OCI-LY7 (cell line): ENCODE results near the gene ETS2. TPM values are rescaled to one million over a fixed set of nuclear protein-coding genes. Genes with fewer than 3 reads are reported as not detected.

ENCODE experiments used
- BruUV-seq: library from RNA; stranded (reverse); fragments of 400-500 nt; replicated peaks from 2 replicates; lab custom pipeline; 2021; lab: Mats Ljungman, UMichigan
- CTCF ChIA-PET: fragments of 300-600 bp; sonication (Branson Sonifier 250); formaldehyde crosslinking; loops from one replicate; lab custom pipeline; 2022; ENCODE audit warnings: antibody characterized with exemption; ENCODE audit not compliant: unreplicated experiment; lab: Charles Lee
- POLR2A ChIA-PET: fragments of 300-600 bp; sonication (Branson Sonifier 250); formaldehyde crosslinking; loops from one replicate; lab custom pipeline; 2022; ENCODE audit warnings: antibody characterized with exemption; lab: Charles Lee
- DNase-seq: peaks from one replicate; pipeline ENCODE4 v3.0.0-alpha.2; 2015; ENCODE audit warnings: low spot score
- H2AFZ ChIP-seq: fragments of 200-600 bp; sonication (generic), shearing (Covaris generic); 2 replicates; pipeline ENCODE4 v1.6.1; 2014; ENCODE audit warnings: mild to moderate bottlenecking, antibody characterized with exemption, low read length, moderate library complexity
- H3K27ac ChIP-seq: fragments of 200-600 bp; sonication (generic); 2 replicates; pipeline ENCODE4 v1.5.1; 2014; ENCODE audit warnings: mixed run types, low read depth, mild to moderate bottlenecking, moderate library complexity, low read length, inconsistent platforms; ENCODE audit not compliant: poor library complexity, severe bottlenecking
- H3K36me3 ChIP-seq: fragments of 200-600 bp; sonication (generic); 2 replicates; pipeline ENCODE4 v1.6.1; 2014; ENCODE audit warnings: mild to moderate bottlenecking, antibody characterized with exemption, low read length, moderate library complexity, mixed read lengths; ENCODE audit not compliant: insufficient read depth
- H3K4me1 ChIP-seq: fragments of 200-600 bp; sonication (generic); 2 replicates; pipeline ENCODE4 v1.5.1; 2014; ENCODE audit warnings: mild to moderate bottlenecking, low read length; ENCODE audit not compliant: insufficient read depth, poor library complexity, severe bottlenecking
- H3K4me2 ChIP-seq: fragments of 200-600 bp; sonication (generic); 2 replicates; pipeline ENCODE4 v1.6.1; 2014; ENCODE audit warnings: mild to moderate bottlenecking, low read length
- H3K4me3 ChIP-seq: fragments of 200-600 bp; sonication (generic); 2 replicates; pipeline ENCODE4 v1.5.1; 2014; ENCODE audit warnings: mild to moderate bottlenecking, low read depth, low read length; ENCODE audit not compliant: poor library complexity, severe bottlenecking
- H3K79me2 ChIP-seq: fragments of 200-600 bp; sonication (generic); 2 replicates; pipeline ENCODE4 v1.6.1; 2016; ENCODE audit warnings: low read depth, mild to moderate bottlenecking, low read length, moderate library complexity, mixed read lengths; ENCODE audit not compliant: insufficient read depth
- H3K9me2 ChIP-seq: fragments of 200-600 bp; sonication (generic); 2 replicates; pipeline ENCODE4 v1.6.1; 2016; ENCODE audit warnings: mild to moderate bottlenecking, low read length, mixed read lengths; ENCODE audit not compliant: insufficient read depth
- H3K9me3 ChIP-seq: fragments of 200-600 bp; sonication (generic); 2 replicates; pipeline ENCODE4 v1.6.1; 2014; ENCODE audit warnings: mild to moderate bottlenecking, mixed run types, low read length, mixed read lengths
- H4K20me1 ChIP-seq: fragments of 200-600 bp; sonication (generic); 2 replicates; pipeline ENCODE4 v1.6.1; 2014; ENCODE audit warnings: mild to moderate bottlenecking, antibody characterized with exemption, low read length, moderate library complexity, mixed read lengths; ENCODE audit not compliant: insufficient read depth
- EZH2phosphoT487 ChIP-seq: fragments of 200-600 bp; sonication (generic); IDR thresholded peaks from 2 replicates; pipeline ENCODE4 v1.6.1; 2018; ENCODE audit warnings: low read depth, borderline replicate concordance, mild to moderate bottlenecking, mixed run types, antibody characterized with exemption, low read length, moderate library complexity, mixed read lengths
- intact Hi-C: fragments of 100-400 bp; cut with micrococcal nuclease; formaldehyde crosslinking; loops from one replicate; pipeline ENCODE4 v1.10.0; 2022; ENCODE audit not compliant: unreplicated experiment
- total RNA-seq, 2 experiments: library from RNA; depleted of rRNA in 1 of 2; stranded (reverse); fragments of >200 nt in 1 of 2; shearing (Covaris generic) in 1 of 2; gene quantifications; 2 replicates each; pipeline ENCODE4 v1.2.3, GENCODE V29; 2014 to 2022
- TF ChIP-seq, protein P1 (sequence below): fragments of 200-600 bp; sonication (generic); conservative IDR thresholded peaks from 2 replicates; pipeline ENCODE4 v1.5.1; 2014; ENCODE audit warnings: mild to moderate bottlenecking, antibody characterized with exemption, low read length, moderate library complexity, mixed read lengths

The ETS2 gene
- total RNA-seq, 2 experiments from 2014 or later: 9.8 to 24.1 TPM

DNA sequence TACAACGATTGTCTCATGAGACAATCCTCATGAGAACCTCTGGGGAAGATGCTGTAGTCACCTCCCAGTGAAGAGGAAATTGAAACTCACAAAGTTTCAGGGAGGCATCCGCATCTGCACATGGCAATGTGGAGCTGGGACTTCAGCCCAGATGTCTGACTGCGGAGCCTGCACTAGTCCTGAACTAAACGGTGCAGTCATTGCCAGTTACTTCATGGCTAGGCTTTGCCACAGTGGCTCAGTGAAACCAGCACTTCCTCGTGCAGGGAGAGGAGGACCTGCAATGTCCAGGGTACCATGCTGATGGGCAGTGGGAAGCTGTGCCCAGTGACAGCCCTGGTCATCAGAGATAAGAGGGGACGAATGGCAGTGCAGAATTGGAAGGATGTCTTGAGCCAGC, 40.7 kb upstream of the ETS2 start:
- H3K9me3 ChIP-seq: no peaks in the 10 kb centered on the region
- TF ChIP-seq EZH2phosphoT487: no peak
- TF ChIP-seq, protein P1, sequence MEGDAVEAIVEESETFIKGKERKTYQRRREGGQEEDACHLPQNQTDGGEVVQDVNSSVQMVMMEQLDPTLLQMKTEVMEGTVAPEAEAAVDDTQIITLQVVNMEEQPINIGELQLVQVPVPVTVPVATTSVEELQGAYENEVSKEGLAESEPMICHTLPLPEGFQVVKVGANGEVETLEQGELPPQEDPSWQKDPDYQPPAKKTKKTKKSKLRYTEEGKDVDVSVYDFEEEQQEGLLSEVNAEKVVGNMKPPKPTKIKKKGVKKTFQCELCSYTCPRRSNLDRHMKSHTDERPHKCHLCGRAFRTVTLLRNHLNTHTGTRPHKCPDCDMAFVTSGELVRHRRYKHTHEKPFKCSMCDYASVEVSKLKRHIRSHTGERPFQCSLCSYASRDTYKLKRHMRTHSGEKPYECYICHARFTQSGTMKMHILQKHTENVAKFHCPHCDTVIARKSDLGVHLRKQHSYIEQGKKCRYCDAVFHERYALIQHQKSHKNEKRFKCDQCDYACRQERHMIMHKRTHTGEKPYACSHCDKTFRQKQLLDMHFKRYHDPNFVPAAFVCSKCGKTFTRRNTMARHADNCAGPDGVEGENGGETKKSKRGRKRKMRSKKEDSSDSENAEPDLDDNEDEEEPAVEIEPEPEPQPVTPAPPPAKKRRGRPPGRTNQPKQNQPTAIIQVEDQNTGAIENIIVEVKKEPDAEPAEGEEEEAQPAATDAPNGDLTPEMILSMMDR: no peak
- no peak for DNase-seq
- no peak overlapping the region for H3K4me3 ChIP-seq
- no TSS peak for BruUV-seq
- H3K27ac ChIP-seq: no peak overlapping the region
- no peaks in the 10 kb centered on the region for H4K20me1 ChIP-seq
- ChIA-PET POLR2A (no interaction called here), CTCF (no interaction called here)
- H3K4me2 ChIP-seq: no peak overlapping the region
- no peaks in the 10 kb centered on the region for H3K9me2 ChIP-seq
- H2AFZ ChIP-seq: no peak overlapping the region
- no peaks in the 10 kb centered on the region; the same call in 1 of the 2 replicates for H3K36me3 ChIP-seq
- no peaks in the 10 kb centered on the region for H3K79me2 ChIP-seq
- intact Hi-C loops: no loop called here
- peaks cover 21% of the 10 kb centered on the region for H3K4me1 ChIP-seq

DNA sequence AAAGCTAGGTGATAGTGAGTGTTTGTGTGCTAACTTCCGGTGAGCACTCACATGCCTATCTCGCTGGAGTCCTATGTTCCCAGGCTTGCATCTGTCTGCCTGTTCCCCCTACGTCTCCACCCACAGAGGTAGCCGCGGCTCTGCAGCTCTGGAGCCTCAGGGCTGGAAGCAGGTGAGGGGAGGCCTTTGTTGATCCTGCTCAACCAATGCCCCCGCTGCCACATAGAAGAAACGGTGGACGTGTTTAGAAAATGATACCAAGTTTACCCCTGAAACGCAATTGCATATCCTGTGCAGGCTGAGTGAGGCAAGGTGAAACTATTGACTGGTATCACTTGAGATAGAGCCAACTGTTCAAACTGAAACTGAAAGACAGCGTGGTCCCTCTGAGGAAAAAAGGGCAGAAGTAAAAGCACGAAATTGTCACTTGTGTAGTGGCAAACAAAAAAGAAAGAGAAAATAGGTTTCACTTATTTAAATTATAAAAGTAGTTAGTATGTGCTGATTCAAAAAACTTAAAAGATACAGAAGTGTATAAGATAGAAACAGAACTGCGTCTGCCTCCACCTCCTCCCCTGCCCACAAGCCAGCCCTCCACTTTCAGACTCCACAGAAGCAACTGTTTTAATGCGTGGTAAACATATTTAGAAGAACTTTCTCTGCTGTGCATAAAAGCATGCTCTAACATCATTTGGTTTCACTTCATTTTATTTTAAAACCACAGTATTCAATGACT, 38.6 kb upstream of the ETS2 start:
- Histone ChIP-seq H3K4me2 (peak overlapping the region; percentile 76), H3K4me3 (peak overlapping the region; percentile 59), H3K36me3 (no peaks in the 10 kb centered on the region; the same call in 1 of the 2 replicates), H4K20me1 (no peaks in the 10 kb centered on the region), H3K4me1 (peaks cover 21% of the 10 kb centered on the region), H3K9me3 (no peaks in the 10 kb centered on the region), H2AFZ (peak overlapping the region; percentile 98), H3K27ac (peak overlapping the region; percentile 77), H3K79me2 (no peaks in the 10 kb centered on the region), H3K9me2 (no peaks in the 10 kb centered on the region)
- intact Hi-C loops: loop anchor here (1.0 to 2.0 kb wide), 2 partner anchors 38 to 64 kb away; partner anchors contain the start of gene ETS2
- DNase-seq: peak; percentile 79
- TF ChIP-seq EZH2phosphoT487: no peak
- TF ChIP-seq, protein P1: no peak
- BruUV-seq: no TSS peak
- CTCF ChIA-PET: no interaction called here
- POLR2A ChIA-PET: interaction anchor here (0.6 to 1.6 kb wide), 5 partner anchors 11 to 1066 kb away, joined by 3 to 4 read pairs (median 3); no protein-coding TSS in a partner anchor

DNA sequence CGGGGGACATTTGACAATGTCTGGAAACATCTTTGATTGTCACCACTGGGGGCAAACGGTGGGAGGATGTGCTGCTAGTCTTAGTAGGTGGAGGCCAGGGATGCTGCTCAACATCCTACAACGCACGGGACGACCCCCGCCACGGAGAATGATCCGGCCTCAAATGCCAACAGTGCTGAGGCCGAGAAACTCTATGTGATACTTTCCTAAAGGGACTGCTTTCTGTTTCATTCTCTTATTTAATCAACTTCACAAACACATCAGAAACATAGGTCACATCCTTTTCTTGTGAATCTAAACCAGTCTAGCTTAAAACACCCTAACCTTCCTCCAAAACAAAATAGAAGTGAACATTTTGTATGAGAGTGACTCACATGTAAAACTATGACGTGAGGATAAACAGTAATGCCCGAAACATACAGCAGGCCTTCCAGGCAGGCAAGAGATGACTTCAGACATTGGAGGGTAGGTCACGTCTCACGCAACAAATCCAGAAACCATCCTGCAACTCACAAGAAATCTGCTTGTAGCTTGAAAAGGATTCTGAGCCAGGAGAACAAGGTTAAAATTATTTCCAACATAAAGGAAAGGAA, 37.2 kb upstream of the ETS2 start:
- ChIA-PET CTCF (no interaction called here), POLR2A (interaction anchor here (0.6 to 1.4 kb wide), 5 partner anchors 8 to 83 kb away, joined by 3 to 4 read pairs (median 3); no protein-coding TSS in a partner anchor)
- no peaks in the 10 kb centered on the region; the same call in 1 of the 2 replicates for H3K36me3 ChIP-seq
- BruUV-seq: no TSS peak
- no peak for TF ChIP-seq EZH2phosphoT487
- TF ChIP-seq, protein P1: no peak
- no peak overlapping the region for H3K4me3 ChIP-seq
- no peaks in the 10 kb centered on the region for H3K79me2 ChIP-seq
- H3K9me2 ChIP-seq: no peaks in the 10 kb centered on the region
- H3K27ac ChIP-seq: no peak overlapping the region
- no peaks in the 10 kb centered on the region for H4K20me1 ChIP-seq
- intact Hi-C loops: no loop called here
- peak overlapping the region; percentile 76; the same call in 1 of the 2 replicates for H3K4me2 ChIP-seq
- DNase-seq: peak; percentile 19
- H3K9me3 ChIP-seq: no peaks in the 10 kb centered on the region
- H2AFZ ChIP-seq: peak overlapping the region; percentile 98; the same call in 1 of the 2 replicates
- peaks cover 28% of the 10 kb centered on the region for H3K4me1 ChIP-seq
